A549 treated with AZD2906 at 1 μM for 4 hours (cell line): ENCODE measurements around the gene PTGDR2. TPM values are rescaled to one million over a fixed set of nuclear protein-coding genes. Genes with fewer than 3 reads are reported as not detected.

Source experiments
- total RNA-seq: library from RNA; stranded (reverse); fragments of 200-300 nt; extraction: Qiagen RNA extraction; gene quantifications from 5 replicates; pipeline ENCODE4 v1.2.3, GENCODE V29; 2022

PTGDR2 gene
- 0.06 to 0.09 TPM (median 0.07 TPM) in 4 of 5 replicates, not detected in the other for total RNA-seq

DNA sequence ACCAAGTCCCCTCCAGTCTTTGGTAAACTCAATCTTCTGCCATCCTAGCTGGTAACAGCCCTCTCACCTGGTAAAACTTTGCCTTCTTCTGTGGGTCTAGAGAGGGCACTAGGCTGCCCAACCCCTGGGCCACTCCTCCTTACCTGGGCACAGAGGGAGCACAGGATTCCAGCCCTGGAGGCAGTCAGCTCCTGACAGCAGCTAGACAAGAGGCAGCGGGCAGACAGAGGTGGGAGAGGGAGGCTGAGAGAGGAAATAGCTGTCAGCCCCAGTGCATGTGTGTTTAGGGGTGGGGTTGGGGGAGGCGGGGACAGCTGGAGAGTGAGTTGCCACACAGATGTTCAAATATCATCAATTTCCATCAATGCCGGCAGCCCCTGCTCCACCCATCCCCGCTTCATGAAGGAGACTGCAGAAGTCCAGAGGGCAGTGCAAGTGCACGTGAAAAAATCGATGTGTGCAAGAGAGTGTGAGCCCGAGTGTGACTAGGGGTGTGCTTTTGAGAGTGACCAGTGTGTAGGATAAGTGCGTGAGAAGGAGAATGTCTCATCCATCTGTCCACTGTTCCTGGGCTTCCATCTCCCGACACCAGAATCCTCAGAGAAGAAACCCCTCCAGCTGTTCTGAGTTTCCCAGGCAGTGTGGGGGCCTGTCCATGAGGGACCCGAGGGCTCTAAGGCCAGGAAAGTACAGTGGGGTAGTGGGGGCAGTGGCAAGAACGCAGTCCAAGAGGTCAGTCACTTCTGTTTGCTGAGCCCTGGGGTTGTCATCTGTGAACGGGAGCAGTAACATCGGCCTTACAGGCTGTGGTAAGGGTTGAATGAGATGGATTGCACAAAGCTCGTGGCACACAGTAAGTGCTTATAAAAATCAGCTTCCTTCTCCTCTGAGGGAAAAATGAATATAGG, at the start of gene PTGDR2:
Gene PTGDR2 (minus strand): TSS at position 225 of the 908 bp plus-strand sequence. CDS start 2,228 bp downstream, outside the sequence.

DNA sequence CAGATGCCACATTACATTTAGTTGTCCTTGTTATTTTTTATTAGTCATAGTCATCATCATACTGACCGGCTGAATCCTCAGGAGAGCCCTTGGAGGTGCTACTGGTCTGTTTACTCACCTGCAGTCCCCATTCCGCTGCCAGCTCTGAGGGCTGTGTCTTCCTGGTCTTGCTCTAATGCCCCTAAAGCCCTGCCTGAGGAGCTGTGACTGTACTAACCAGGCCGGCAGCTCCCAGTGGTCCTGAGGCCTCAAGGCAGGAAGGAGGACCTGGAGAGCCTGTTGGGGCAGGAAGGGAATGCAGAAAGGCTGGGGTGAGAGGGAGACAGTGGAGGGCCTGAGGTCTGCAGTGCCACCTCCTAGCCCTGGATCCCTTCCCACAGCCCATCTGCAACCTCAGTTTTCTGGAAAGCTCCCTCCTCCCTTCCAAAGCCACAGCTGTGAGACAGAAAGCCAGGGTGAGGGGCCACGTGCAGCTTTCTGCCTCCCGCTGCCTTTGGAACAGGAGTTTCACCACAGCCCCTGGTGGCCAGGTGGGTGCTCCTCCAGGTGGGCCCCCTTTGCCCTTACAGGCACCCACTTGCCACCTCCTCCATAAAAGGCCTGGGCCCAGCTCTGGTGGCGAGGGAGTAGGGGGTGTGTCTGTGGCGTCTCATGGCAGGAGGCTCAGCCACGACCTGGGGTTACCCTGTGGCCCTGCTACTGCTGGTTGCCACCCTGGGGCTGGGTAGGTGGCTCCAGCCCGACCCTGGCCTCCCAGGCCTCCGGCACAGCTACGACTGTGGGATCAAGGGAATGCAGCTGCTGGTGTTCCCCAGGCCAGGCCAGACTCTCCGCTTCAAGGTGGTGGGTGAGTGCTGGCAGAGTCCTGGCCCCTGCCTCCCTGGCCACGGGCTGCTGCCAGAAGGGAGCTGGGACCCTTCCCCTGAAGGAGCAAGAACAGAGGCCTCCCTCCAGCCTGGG, 11.4 kb upstream of the PTGDR2 start, which contains the start of gene ZP1:
Gene ZP1 (plus strand): TSS at position 632 of the 960 bp plus-strand sequence. CDS start 20 bp downstream, at position 652.

DNA sequence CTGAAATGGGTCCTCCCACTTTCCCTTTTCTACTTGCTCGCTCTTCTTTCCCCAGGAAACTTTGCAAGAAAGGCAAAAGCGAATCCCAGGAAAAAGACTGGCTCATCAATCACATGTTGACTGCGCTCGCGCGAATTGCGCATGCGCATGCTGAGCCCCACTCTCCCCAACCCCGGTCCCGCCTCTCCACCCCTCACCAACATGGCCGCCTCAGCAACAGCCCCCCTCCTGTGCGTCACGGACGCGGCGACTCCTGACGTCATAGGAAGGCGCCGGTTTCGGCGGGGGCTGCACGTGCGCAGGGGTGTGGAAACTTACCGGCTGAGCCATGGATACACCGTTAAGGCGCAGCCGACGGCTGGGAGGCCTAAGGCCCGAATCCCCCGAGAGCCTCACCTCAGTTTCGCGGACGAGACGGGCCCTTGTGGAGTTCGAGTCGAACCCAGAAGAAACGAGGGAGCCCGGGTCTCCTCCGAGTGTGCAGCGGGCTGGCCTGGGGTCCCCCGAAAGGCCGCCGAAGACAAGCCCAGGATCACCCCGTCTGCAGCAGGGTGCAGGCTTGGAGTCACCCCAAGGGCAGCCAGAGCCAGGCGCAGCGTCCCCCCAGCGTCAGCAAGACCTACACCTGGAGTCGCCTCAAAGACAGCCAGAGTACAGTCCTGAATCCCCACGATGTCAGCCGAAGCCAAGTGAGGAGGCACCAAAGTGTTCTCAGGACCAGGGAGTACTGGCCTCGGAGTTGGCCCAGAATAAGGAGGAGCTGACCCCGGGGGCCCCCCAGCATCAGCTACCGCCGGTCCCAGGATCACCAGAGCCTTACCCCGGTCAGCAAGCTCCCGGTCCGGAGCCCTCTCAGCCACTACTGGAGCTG, 13.7 kb downstream of the PTGDR2 start, which contains the start of gene CCDC86:
Gene CCDC86 (plus strand): TSS at position 317 of the 871 bp plus-strand sequence. CDS start 12 bp downstream, at position 329.

Other genes starting within 250 kb of the PTGDR2 start
- not detected in 5 replicates for gene MS4A8, start 156.3 kb downstream of the PTGDR2 start, total RNA-seq
- not detected in 5 replicates for gene MS4A18, start 131.2 kb downstream of the PTGDR2 start, total RNA-seq
- 0.06 TPM in 1 of 5 replicates, not detected in the others for gene MS4A15, start 99.1 kb downstream of the PTGDR2 start, total RNA-seq
- gene MS4A10, start 70.6 kb downstream of the PTGDR2 start, total RNA-seq, result not detected in 5 replicates
- 82.9 to 107 TPM (median 95.2 TPM) in 5 replicates for gene CCDC86, start 13.8 kb downstream of the PTGDR2 start, total RNA-seq
- gene ZP1, start 11.6 kb upstream of the PTGDR2 start, total RNA-seq, result 0.09 to 0.69 TPM (median 0.13 TPM) in 5 replicates
- 159 to 188 TPM (median 175 TPM) in 5 replicates for gene PRPF19, start 50.6 kb upstream of the PTGDR2 start, total RNA-seq
- gene TMEM109, start 58.2 kb upstream of the PTGDR2 start, total RNA-seq, result 107 to 136 TPM (median 130 TPM) in 5 replicates
- gene TMEM132A, start 68.5 kb upstream of the PTGDR2 start, total RNA-seq, result 91.8 to 138 TPM (median 121 TPM) in 5 replicates
- not detected in 5 replicates for gene SLC15A3, start 96.2 kb upstream of the PTGDR2 start, total RNA-seq
- gene CD6, start 115.7 kb upstream of the PTGDR2 start, total RNA-seq, result 0.04 to 0.16 TPM (median 0.09 TPM) in 5 replicates
- not detected in 5 replicates for gene CD5, start 246.5 kb upstream of the PTGDR2 start, total RNA-seq